ENCODE results near the gene ACTL6A.
A peak's percentile ranks its signal among the peaks of the same experiment; 100 is the strongest.

Gene ACTL6A

GRCh38 chr3:179591313-179591712 lies 28.6 kb downstream of the ACTL6A start:
- DNase-seq = no peak

- no peak for DNase-seq
These were observed 36.8 kb downstream of the ACTL6A start for GRCh38 chr3:179599531-179599930.

GRCh38 chr3:179603321-179603720 lies 40.6 kb downstream of the ACTL6A start:
- DNase-seq = no peak

- DNase-seq = no peak
These were observed 41.1 kb downstream of the ACTL6A start for GRCh38 chr3:179603831-179604230.

GRCh38 chr3:179604321-179605078 lies 41.8 kb downstream of the ACTL6A start, which contains the start of the genes MRPL47 and NDUFB5:
MRPL47 (minus strand) TSS chr3:179604638; CDS start chr3:179604624, 14 bp downstream.
NDUFB5 (plus strand) TSS chr3:179604794; CDS start chr3:179604816, 22 bp downstream.
- DNase-seq = peak; percentile 93

- no peak for DNase-seq
These were observed 43.9 kb downstream of the ACTL6A start for GRCh38 chr3:179606534-179607085.

- DNase-seq = no peak
These were observed 46.4 kb downstream of the ACTL6A start for GRCh38 chr3:179608931-179609720.

GRCh38 chr3:179610066-179610465 lies 47.3 kb downstream of the ACTL6A start:
- no peak for DNase-seq

GRCh38 chr3:179613807-179614206 lies 51.1 kb downstream of the ACTL6A start:
- DNase-seq = no peak

GRCh38 chr3:179615458-179616173 lies 52.9 kb downstream of the ACTL6A start:
- DNase-seq = no peak

GRCh38 chr3:179622023-179622422 lies 59.3 kb downstream of the ACTL6A start:
- no peak for DNase-seq

- DNase-seq = no peak
These were observed 61.7 kb downstream of the ACTL6A start for GRCh38 chr3:179624451-179624850.

- no peak for DNase-seq
These were observed 68.2 kb downstream of the ACTL6A start for GRCh38 chr3:179630753-179631451.

Data from DMS153 (cell line).